HL-60 (cell line): Measurements from ENCODE around the gene STT3B.

Experiments used
- CTCF ChIP-seq: IDR thresholded peaks from one replicate; pipeline ENCODE4 v1.5.1; 2011; ENCODE audit warnings: low read length, control low read depth, inconsistent platforms; ENCODE audit not compliant: insufficient read depth
- GABPA ChIP-seq: IDR thresholded peaks from 2 replicates; pipeline ENCODE4 v1.6.1; 2012; ENCODE audit warnings: low read depth
- POLR2AphosphoS5 ChIP-seq: IDR thresholded peaks from 2 replicates; pipeline ENCODE4 v1.6.1; 2012; ENCODE audit warnings: low read depth
- REST ChIP-seq: IDR thresholded peaks from 2 replicates; pipeline ENCODE4 v1.6.1; 2012; ENCODE audit warnings: low read depth; ENCODE audit not compliant: insufficient replicate concordance
- SPI1 ChIP-seq: IDR thresholded peaks from 2 replicates; pipeline ENCODE4 v1.6.1; 2012; ENCODE audit warnings: low read depth, mild to moderate bottlenecking, borderline replicate concordance

- no peak for TF ChIP-seq CTCF
- no peak for TF ChIP-seq POLR2AphosphoS5
- no peak for TF ChIP-seq GABPA
- TF ChIP-seq SPI1: no peak
- TF ChIP-seq REST: no peak
Observed at GRCh38 chr3:31490502-31490901, 42.2 kb upstream of the STT3B start.
